ENCODE results near the gene FBXW9.

DNA sequence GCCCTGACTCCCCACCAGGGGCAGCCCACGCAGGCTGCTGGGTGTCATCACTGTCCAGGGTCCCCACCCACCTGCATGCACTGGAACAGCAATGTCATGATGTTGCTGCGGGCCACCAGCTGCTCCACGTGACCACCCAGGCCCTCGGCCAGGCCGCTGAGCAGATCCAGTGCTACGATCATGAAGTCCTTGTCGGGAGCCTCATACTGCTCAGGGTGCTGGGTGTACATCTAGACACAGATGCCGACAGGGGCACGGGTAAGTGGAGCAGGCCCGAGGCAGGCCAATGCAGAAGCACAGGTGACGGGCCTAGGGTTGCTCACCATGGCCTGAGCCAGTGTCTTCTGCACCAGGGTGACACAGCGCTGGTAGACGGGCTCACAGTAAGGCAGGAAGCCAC is 8.7 kb upstream of the FBXW9 start:
- TF ChIP-seq EZH2 (IDR thresholded peaks at IDR 0.05; ENCODE audit: low read depth, low read length, severe bottlenecking) (no peak), SP1 (IDR thresholded peaks at IDR 0.05; ENCODE audit: low read depth, low read length) (no peak), RAD21 (IDR thresholded peaks at IDR 0.05 in 1 of 2, conservative IDR thresholded peaks at IDR 0.05 in 1 of 2; ENCODE audit: low read depth in 2 of 2, low read length in 2 of 2) (no peak)

Measured in H1 (cell line).